Adrenal gland (tissue), 5 donors: ENCODE measurements around the gene HOXC6.

Experiments
- CTCF ChIP-seq, 6 experiments: fragments of 450-650 bp in 4 of 6; fragments of 200-600 bp in 2 of 6; sonication (generic) in 1 of 6; IDR thresholded peaks; 1 replicate in 5 of 6; 2 replicates in 1 of 6; pipeline versions ENCODE4 v1.5.1 to v1.8.0; 2016 to 2021; ENCODE audit warnings: antibody characterized with exemption in 6 of 6, mild to moderate bottlenecking in 2 of 6, moderate library complexity in 1 of 6
- POLR2A ChIP-seq, 2 donors: fragments of 450-650 bp; IDR thresholded peaks; one replicate each; pipeline ENCODE4 v1.6.1; 2017; ENCODE audit warnings: antibody characterized with exemption in 2 of 2, mild to moderate bottlenecking in 2 of 2, moderate library complexity in 1 of 2
- donor health status: DM: no; HTN: no; CAD: no.

DNA sequence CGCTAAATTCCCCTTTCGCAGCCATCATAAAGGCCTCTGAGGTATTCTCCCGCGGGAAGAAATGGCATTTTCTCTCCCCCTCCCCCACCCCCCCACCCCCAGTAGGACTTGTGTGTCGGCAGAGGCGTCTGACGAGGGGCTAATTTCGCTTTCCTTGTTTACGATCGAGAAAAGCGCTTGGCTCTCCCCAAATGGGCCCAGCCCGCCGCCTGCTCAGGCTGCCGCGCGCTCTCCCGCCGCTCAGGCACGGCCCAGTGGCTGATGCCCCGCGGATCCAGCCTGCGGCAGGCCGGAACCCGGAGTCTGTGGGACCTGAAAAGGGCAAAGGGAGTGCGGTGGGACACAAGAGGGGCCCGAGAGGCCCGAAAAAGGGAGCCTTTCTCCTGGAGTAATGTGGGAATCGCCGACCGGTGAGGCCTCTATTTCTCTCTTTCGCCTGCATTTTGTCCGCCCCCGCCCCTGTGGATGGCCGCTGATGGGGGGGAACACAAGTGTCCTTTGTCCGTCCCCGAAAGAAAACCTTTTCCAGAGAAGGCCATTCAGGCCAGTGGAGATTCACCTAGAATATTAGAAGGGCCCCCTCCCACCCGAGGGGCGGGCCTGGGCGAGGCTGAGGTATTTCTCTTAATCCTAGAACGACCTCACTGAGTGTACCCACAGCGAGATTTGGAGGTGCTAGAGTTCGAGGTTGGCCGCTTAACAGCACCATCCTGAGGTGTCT lies 9.0 kb upstream of the HOXC6 start:
- TF ChIP-seq POLR2A (IDR thresholded peaks at IDR 0.05), result no peak
- no peak for TF ChIP-seq CTCF (IDR thresholded peaks at IDR 0.05)
